Lower lobe of right lung (tissue), 2 donors: ENCODE results near the gene ITIH2. TPM values are rescaled to one million over a fixed set of nuclear protein-coding genes. Genes with fewer than 3 reads are reported as not detected.

Experiments used
- ATAC-seq, 2 donors: fragments of 200-7000 bp; cut with Tn5 transposase; one replicate each; pipeline ENCODE4 v1.9.1; 2020 to 2022; ENCODE audit warnings: mild to moderate bottlenecking in 2 of 2, moderate library complexity in 2 of 2
- DNase-seq: peaks from one replicate; pipeline ENCODE4 v3.0.0-alpha.2; 2020
- H3K27ac ChIP-seq: fragments of 200-600 bp; one replicate; pipeline ENCODE4 v1.8.0; 2022
- H3K27me3 ChIP-seq: fragments of 200-600 bp; one replicate; pipeline ENCODE4 v1.8.0; 2022; ENCODE audit warnings: low read depth
- H3K36me3 ChIP-seq: fragments of 200-600 bp; one replicate; pipeline ENCODE4 v1.8.0; 2022; ENCODE audit warnings: mild to moderate bottlenecking
- H3K4me1 ChIP-seq: fragments of 200-600 bp; one replicate; pipeline ENCODE4 v1.8.0; 2022
- H3K4me3 ChIP-seq: fragments of 200-600 bp; one replicate; pipeline ENCODE4 v1.8.0; 2022; ENCODE audit warnings: mild to moderate bottlenecking
- H3K9me3 ChIP-seq: fragments of 200-600 bp; one replicate; pipeline ENCODE4 v1.8.0; 2022
- CTCF ChIP-seq: fragments of 200-600 bp; IDR thresholded peaks from one replicate; pipeline ENCODE4 v1.8.0; 2022; ENCODE audit warnings: antibody characterized with exemption, mild to moderate bottlenecking
- intact Hi-C: fragments of 100-400 bp; cut with DNase I; formaldehyde crosslinking; loops from one replicate; pipeline ENCODE4 v1.11.0; 2022
- total RNA-seq: library from RNA; stranded (reverse); fragmentation: NEBNext Ultra II Directional; extraction: Animal tissue kit (Norgen Biotek cat#: 25700); gene quantifications from one replicate; pipeline ENCODE4 v1.2.1, GENCODE V29; 2021
- donor health status: DM: no; HTN: yes; CAD: no; lungs with severe emphysema.

The ITIH2 gene
- total RNA-seq, 1 donor from 2014 or later, result 0.32 TPM

GRCh38 chr10:7786430-7786829, 83.3 kb downstream of the ITIH2 start:
- no peak for TF ChIP-seq CTCF
- H3K4me3 ChIP-seq, result peak overlapping the region; percentile 97
- peaks cover 5% of the 10 kb centered on the region for H3K36me3 ChIP-seq
- DNase-seq (no peak), ATAC-seq (no peak)
- H3K27ac ChIP-seq, result no peak overlapping the region
- H3K4me1 ChIP-seq, result peaks cover 37% of the 10 kb centered on the region
- intact Hi-C loops, result no loop called here
- H3K27me3 ChIP-seq, result no peaks in the 10 kb centered on the region
- no peaks in the 10 kb centered on the region for H3K9me3 ChIP-seq

- intact Hi-C loops, result no loop called here
- Histone ChIP-seq H3K9me3 (no peaks in the 10 kb centered on the region), H3K27me3 (no peaks in the 10 kb centered on the region), H3K36me3 (peaks cover 6% of the 10 kb centered on the region), H3K4me1 (peaks cover 40% of the 10 kb centered on the region), H3K27ac (peak overlapping the region; percentile 89), H3K4me3 (peak overlapping the region; percentile 97)
- DNase-seq, result no peak
- no peak for TF ChIP-seq CTCF
- peak; percentile 29 to 31 for ATAC-seq
Measured at GRCh38 chr10:7787150-7787856, 84.2 kb downstream of the ITIH2 start.

- no peaks in the 10 kb centered on the region for H3K27me3 ChIP-seq
- H3K9me3 ChIP-seq, result no peaks in the 10 kb centered on the region
- intact Hi-C loops, result no loop called here
- peaks cover 47% of the 10 kb centered on the region for H3K4me1 ChIP-seq
- ATAC-seq, result peak; percentile 99
- peaks cover 9% of the 10 kb centered on the region for H3K36me3 ChIP-seq
- peak within 1 kb of the TSS; percentile 97 for H3K4me3 ChIP-seq
- peak within 1 kb of the TSS; percentile 89 for H3K27ac ChIP-seq
- TF ChIP-seq CTCF, result no peak
- peak; percentile 98 for DNase-seq
Measured at GRCh38 chr10:7787857-7788638, 84.9 kb downstream of the ITIH2 start, which contains the start of the genes ATP5F1C and KIN. TSS of gene ATP5F1C (plus strand) at chr10:7788177. CDS start at chr10:7788208, 31 bp downstream. TSS of gene KIN (minus strand) at chr10:7787993. CDS start at chr10:7787933, 60 bp downstream.

- Histone ChIP-seq H3K4me1 (peaks cover 53% of the 10 kb centered on the region), H3K36me3 (peaks cover 11% of the 10 kb centered on the region), H3K4me3 (peak overlapping the region; percentile 97), H3K9me3 (no peaks in the 10 kb centered on the region), H3K27me3 (no peaks in the 10 kb centered on the region), H3K27ac (peak overlapping the region; percentile 89)
- DNase-seq (no peak), ATAC-seq (peak in 1 of 2 donors; percentile 21)
- intact Hi-C loops, result no loop called here
- TF ChIP-seq CTCF, result no peak
Measured at GRCh38 chr10:7788639-7789286, 85.6 kb downstream of the ITIH2 start.

GRCh38 chr10:7789390-7789789, 86.3 kb downstream of the ITIH2 start:
- intact Hi-C loops, result no loop called here
- Histone ChIP-seq H3K4me1 (peaks cover 53% of the 10 kb centered on the region), H3K36me3 (peaks cover 11% of the 10 kb centered on the region), H3K27me3 (no peaks in the 10 kb centered on the region), H3K27ac (peak overlapping the region; percentile 89), H3K4me3 (peak overlapping the region; percentile 97), H3K9me3 (no peaks in the 10 kb centered on the region)
- TF ChIP-seq CTCF, result no peak
- ATAC-seq (no peak), DNase-seq (no peak)
